RPMI8226 (cell line): Measurements from ENCODE around the gene SMPD3.

Source experiments
- DNase-seq: peaks from one replicate; pipeline ENCODE4 v3.0.0-alpha.2; 2015

SMPD3 gene

DNA sequence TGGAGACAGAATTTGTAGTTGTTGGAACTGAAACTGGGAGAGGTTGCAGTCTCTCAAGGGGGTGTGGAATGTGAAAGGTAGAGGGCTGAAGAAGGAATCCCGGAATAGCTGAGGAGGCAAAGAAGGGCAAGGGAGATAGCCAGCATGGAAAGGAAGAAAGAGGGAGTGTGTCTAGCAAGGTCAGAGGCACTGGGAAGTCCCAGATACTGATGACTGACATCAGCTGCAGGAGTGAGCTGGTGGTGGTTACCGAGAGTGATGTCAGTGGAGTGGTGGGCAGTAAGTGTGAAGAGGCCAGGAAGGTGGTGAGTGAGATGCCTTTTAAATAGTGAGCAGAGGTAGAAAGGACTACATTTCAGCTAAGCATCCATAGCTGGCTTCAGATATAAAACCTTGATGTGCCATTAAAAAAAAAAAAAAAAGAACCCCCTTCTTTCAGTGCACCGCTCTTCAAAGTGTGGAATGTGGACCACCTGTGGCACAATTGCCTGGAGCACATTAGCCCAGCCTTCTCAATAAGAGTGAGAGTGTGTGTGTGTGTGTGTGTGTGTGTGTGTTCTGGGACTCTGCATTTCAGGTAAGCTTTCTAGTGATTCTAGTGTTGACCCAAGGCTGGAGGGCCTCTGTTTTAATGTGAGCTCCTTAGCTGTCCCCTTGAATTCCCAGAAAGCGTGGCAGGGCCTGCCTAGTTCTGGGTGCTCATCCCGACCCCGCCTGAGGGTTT is 129.0 kb downstream of the SMPD3 start:
- DNase-seq = no peak

DNA sequence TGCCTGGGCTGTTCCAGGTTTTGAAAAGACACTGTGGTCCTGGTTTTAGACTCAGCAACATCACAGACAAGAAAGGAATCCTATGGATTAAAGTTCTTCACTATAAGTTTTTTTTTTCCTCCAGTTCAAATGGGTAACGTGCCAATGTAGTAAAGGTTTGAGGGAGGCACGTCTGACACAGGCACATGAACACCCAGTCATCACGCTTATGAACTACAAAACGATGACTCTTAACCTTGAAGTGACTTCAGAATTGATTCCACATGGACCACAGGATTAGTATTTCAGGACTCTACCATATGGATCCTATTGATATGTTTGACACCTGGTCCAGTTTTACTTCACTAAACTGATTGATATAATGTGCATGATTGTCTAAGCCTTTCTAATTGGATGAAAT is 135.2 kb downstream of the SMPD3 start:
- DNase-seq = no peak

DNA sequence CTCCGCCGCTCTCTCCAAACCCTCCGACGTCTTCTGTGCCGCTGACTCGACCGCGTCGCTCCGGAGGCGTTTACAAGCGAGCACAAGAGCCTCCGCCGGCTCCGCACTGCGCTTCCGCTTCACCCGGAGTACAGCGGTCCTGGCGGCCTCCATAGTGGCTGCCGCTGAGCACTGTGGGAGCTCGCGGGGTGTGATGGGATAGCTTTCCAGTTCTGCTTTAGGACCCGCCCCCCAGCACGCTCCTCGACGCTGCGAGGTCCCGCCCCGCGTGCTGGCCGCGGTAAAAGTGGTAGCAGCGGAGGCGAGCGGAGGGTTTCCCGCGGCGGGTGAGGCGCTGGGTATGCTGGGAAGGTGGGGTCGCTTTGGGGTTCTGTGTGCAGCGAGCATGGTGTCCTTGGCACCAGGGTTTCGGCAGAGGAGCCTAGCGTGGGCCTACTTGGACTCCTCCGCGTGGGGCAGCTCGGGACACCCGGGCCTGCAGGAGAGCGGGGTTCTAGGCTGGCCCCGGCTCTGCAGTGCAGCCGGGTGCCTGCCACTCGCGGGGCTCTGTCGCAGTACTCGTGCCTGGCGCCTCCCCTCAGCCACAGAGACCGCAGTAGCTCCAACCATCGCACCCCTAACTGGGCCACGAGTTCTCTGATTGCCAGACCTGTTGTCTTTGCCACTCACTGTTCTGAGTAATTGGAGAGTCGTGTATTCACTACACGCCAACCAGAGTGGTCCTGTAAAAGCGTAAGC is 137.4 kb downstream of the SMPD3 start, which contains the start of the genes PRMT7 and SLC7A6OS:
Gene PRMT7, plus strand, starts transcription at position 246 of the 738 bp plus-strand sequence. CDS start 4,961 bp downstream, outside the sequence.
Gene SLC7A6OS, minus strand, starts transcription at position 173 of the 738 bp plus-strand sequence. Its CDS starts 20 bp downstream, at position 153.
- peak; percentile 98 for DNase-seq

DNA sequence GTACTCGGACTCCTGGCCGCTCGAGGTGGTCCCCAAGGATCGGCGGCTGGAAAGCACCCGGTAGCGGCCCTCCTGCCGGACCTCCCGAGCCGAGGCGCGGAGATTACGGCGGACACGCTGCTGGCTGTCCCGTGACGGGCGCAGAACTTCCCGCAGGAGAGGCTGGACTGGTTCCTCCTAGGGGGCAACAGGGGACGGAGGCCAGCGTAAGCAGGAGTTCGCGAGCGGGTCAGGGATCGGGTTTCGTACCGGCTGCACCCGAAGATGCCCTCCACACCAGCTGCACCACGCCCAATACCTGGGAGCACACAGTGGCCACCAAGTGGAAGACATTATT is 137.9 kb downstream of the SMPD3 start:
- no peak for DNase-seq

DNA sequence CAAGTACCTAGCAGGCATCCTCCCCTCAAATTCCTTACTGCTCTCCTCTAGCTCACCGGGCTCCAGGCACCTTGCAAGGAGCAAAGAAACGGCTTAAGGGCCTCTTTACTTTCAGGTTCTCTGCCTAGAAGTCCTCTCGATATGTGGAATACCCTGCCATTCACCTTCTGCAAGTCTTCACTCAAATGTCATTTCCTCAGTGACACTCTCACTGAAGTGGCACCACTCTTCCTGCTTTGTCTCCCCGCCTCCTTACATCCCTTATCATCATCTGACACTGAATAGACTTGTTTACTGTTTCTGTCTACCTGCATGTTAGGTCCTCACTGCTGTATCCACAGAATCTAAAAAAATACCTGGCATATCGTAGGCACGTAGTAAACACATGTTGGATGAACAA is 138.5 kb downstream of the SMPD3 start:
- no peak for DNase-seq
